SK-N-MC (cell line): ENCODE data around the gene NAT16.
A peak's percentile ranks its signal among the peaks of the same experiment; 100 is the strongest.

Experiments
- DNase-seq: peaks from one replicate; pipeline ENCODE4 v3.0.0-alpha.2; 2011; ENCODE audit warnings: low read depth, low spot score
- H3K27ac ChIP-seq: fragments of 200-600 bp; sonication (generic); 2 replicates; pipeline ENCODE4 v1.5.1; 2016; ENCODE audit warnings: mixed run types
- H3K36me3 ChIP-seq: fragments of 200-600 bp; sonication (generic); 2 replicates; pipeline ENCODE4 v1.6.1; 2017; ENCODE audit warnings: antibody characterized with exemption, low read length, mixed read lengths; ENCODE audit not compliant: insufficient read depth
- H3K4me3 ChIP-seq: fragments of 200-600 bp; sonication (generic); 2 replicates; pipeline ENCODE4 v1.5.1; 2016
- H3K9ac ChIP-seq: fragments of 200-600 bp; sonication (generic); 2 replicates; pipeline ENCODE4 v1.8.0; 2017; ENCODE audit warnings: mixed run types, mixed read lengths; ENCODE audit not compliant: insufficient read length
- H3K9me3 ChIP-seq: fragments of 200-600 bp; sonication (generic); 2 replicates; pipeline ENCODE4 v1.6.1; 2017; ENCODE audit warnings: low read depth, mild to moderate bottlenecking, antibody characterized with exemption, low read length, moderate library complexity, mixed read lengths
- EZH2 ChIP-seq: fragments of 200-600 bp; sonication (generic); IDR thresholded peaks from one replicate; pipeline ENCODE4 v1.6.1; 2017; ENCODE audit warnings: antibody characterized with exemption
- FOXP2 ChIP-seq: optimal IDR thresholded peaks from 2 replicates; pipeline ENCODE3; 2011; ENCODE audit warnings: mild to moderate bottlenecking, moderate library complexity; ENCODE audit not compliant: insufficient read depth; ENCODE audit errors: extremely low read length, control extremely low read depth
- POLR2AphosphoS5 ChIP-seq: IDR thresholded peaks from 2 replicates; pipeline ENCODE4 v1.6.1; 2012; ENCODE audit warnings: mild to moderate bottlenecking, low read depth, low read length, borderline replicate concordance

The NAT16 gene

GRCh38 chr7:101195884-101196283, 15.8 kb upstream of the NAT16 start:
- Histone ChIP-seq H3K9me3 (no peaks in the 10 kb centered on the region), H3K9ac (no peak overlapping the region), H3K4me3 (no peak overlapping the region), H3K27ac (no peak overlapping the region), H3K36me3 (no peaks in the 10 kb centered on the region)
- no peak for TF ChIP-seq FOXP2
- no peak for TF ChIP-seq POLR2AphosphoS5
- no peak for TF ChIP-seq EZH2
- no peak for DNase-seq

- TF ChIP-seq EZH2 = no peak
- TF ChIP-seq POLR2AphosphoS5 = no peak
- H3K27ac ChIP-seq = no peak overlapping the region
- H3K36me3 ChIP-seq = no peaks in the 10 kb centered on the region
- no peaks in the 10 kb centered on the region for H3K9me3 ChIP-seq
- no peak overlapping the region for H3K9ac ChIP-seq
- H3K4me3 ChIP-seq = no peak overlapping the region
- DNase-seq = no peak
Measured at GRCh38 chr7:101189109-101189508, 9.0 kb upstream of the NAT16 start.

GRCh38 chr7:101186844-101187428, 6.8 kb upstream of the NAT16 start:
- H3K4me3 ChIP-seq = no peak overlapping the region
- no peak for TF ChIP-seq FOXP2
- TF ChIP-seq EZH2 = no peak
- no peak for TF ChIP-seq POLR2AphosphoS5
- no peaks in the 10 kb centered on the region for H3K36me3 ChIP-seq
- DNase-seq = no peak
- H3K9ac ChIP-seq = no peak overlapping the region
- no peak overlapping the region for H3K27ac ChIP-seq
- H3K9me3 ChIP-seq = no peaks in the 10 kb centered on the region

GRCh38 chr7:101186194-101186593, 6.1 kb upstream of the NAT16 start:
- H3K9me3 ChIP-seq = no peaks in the 10 kb centered on the region
- DNase-seq = no peak
- H3K4me3 ChIP-seq = no peak overlapping the region
- TF ChIP-seq POLR2AphosphoS5 (no peak), EZH2 (no peak), FOXP2 (no peak)
- no peaks in the 10 kb centered on the region for H3K36me3 ChIP-seq
- H3K9ac ChIP-seq = no peak overlapping the region
- no peak overlapping the region for H3K27ac ChIP-seq

GRCh38 chr7:101185258-101185839, 5.3 kb upstream of the NAT16 start:
- TF ChIP-seq POLR2AphosphoS5 (no peak), FOXP2 (no peak), EZH2 (no peak)
- Histone ChIP-seq H3K9ac (no peak overlapping the region), H3K27ac (no peak overlapping the region), H3K9me3 (no peaks in the 10 kb centered on the region), H3K4me3 (no peak overlapping the region), H3K36me3 (no peaks in the 10 kb centered on the region)
- DNase-seq = no peak

GRCh38 chr7:101179713-101180112, 380 bp downstream of the NAT16 start:
- Histone ChIP-seq H3K27ac (no peak overlapping the region), H3K9ac (no peak overlapping the region), H3K36me3 (no peaks in the 10 kb centered on the region), H3K9me3 (no peaks in the 10 kb centered on the region), H3K4me3 (peak overlapping the region; percentile 75)
- no peak for TF ChIP-seq EZH2
- TF ChIP-seq FOXP2 = no peak
- no peak for TF ChIP-seq POLR2AphosphoS5
- no peak for DNase-seq

- H3K36me3 ChIP-seq = no peaks in the 10 kb centered on the region
- H3K9me3 ChIP-seq = no peaks in the 10 kb centered on the region
- TF ChIP-seq POLR2AphosphoS5 (no peak), EZH2 (no peak)
- H3K4me3 ChIP-seq = peak overlapping the region; percentile 75
- H3K27ac ChIP-seq = no peak overlapping the region
- H3K9ac ChIP-seq = peak overlapping the region; percentile 37
- DNase-seq = no peak
Measured at GRCh38 chr7:101179117-101179516, 976 bp downstream of the NAT16 start.

- no peak for DNase-seq
- no peaks in the 10 kb centered on the region for H3K9me3 ChIP-seq
- TF ChIP-seq POLR2AphosphoS5 (no peak), FOXP2 (no peak), EZH2 (no peak)
- H3K4me3 ChIP-seq = no peak overlapping the region
- no peak overlapping the region for H3K9ac ChIP-seq
- no peak overlapping the region for H3K27ac ChIP-seq
- H3K36me3 ChIP-seq = no peaks in the 10 kb centered on the region
Measured at GRCh38 chr7:101177644-101178043, 2.4 kb downstream of the NAT16 start.

- DNase-seq = no peak
- H3K27ac ChIP-seq = no peak overlapping the region
- no peaks in the 10 kb centered on the region for H3K36me3 ChIP-seq
- H3K9me3 ChIP-seq = no peaks in the 10 kb centered on the region
- H3K9ac ChIP-seq = no peak overlapping the region
- TF ChIP-seq POLR2AphosphoS5 (no peak), EZH2 (no peak), FOXP2 (no peak)
- H3K4me3 ChIP-seq = no peak overlapping the region
Measured at GRCh38 chr7:101175664-101176063, 4.4 kb downstream of the NAT16 start.
